GM12878 (cell line): ENCODE results near the gene S100A6. TPM values are rescaled to one million over a fixed set of nuclear protein-coding genes. Genes with fewer than 3 reads are reported as not detected.

Source experiments
- ATAC-seq: fragments of 200-7000 bp; cut with Tn5 transposase; 3 replicates; pipeline ENCODE4 v1.9.1; 2020; ENCODE audit warnings: mild to moderate bottlenecking, moderate library complexity
- BruUV-seq: library from RNA; stranded (reverse); fragments of 400-500 nt; replicated peaks from 2 replicates; lab custom pipeline; 2021; lab: Mats Ljungman, UMichigan
- CTCF ChIA-PET: fragments of 300-600 bp; sonication (Branson Sonifier 250); formaldehyde crosslinking; extraction: SDS; loops from one replicate; lab custom pipeline; 2021; ENCODE audit warnings: inconsistent platforms; lab: Yijun Ruan, JAX
- POLR2A ChIA-PET: fragments of 350-600 bp; formaldehyde crosslinking; extraction: SDS; loops from one replicate; lab custom pipeline; 2021; ENCODE audit warnings: inconsistent platforms; lab: Charles Lee
- RAD21 ChIA-PET: fragments of 300-600 bp; sonication (Branson Sonifier 250); formaldehyde crosslinking; loops from one replicate; lab custom pipeline; 2023; ENCODE audit warnings: antibody characterized with exemption; ENCODE audit not compliant: unreplicated experiment; lab: Charles Lee
- SMC1A ChIA-PET: fragments of 300-600 bp; sonication (Branson Sonifier 250); formaldehyde crosslinking; loops from one replicate; lab custom pipeline; 2023; ENCODE audit not compliant: unreplicated experiment, uncharacterized antibody; lab: Charles Lee
- DNase-seq: peaks from one replicate; pipeline ENCODE4 v3.0.0-alpha.2; 2011; ENCODE audit warnings: low read depth, low spot score
- FAIRE-seq: peaks from 3 replicates; lab custom pipeline; 2011; peaks lifted over from hg19 to GRCh38; lab: Jason Lieb, UNC
- H2AFZ ChIP-seq: 2 replicates; pipeline ENCODE4 v1.6.0; 2011; ENCODE audit warnings: low read depth, low read length, control low read depth; ENCODE audit not compliant: control insufficient read depth
- H3K27ac ChIP-seq: 2 replicates; pipeline ENCODE4 v1.5.1; 2011; ENCODE audit warnings: control low read depth; ENCODE audit not compliant: control insufficient read depth, insufficient read depth
- H3K27me3 ChIP-seq, 2 experiments: replicated peaks in 1 of 2; 2 replicates each; pipeline versions ENCODE4 v1.6.0 to v1.6.1; 2011; ENCODE audit warnings: low read length in 1 of 2; ENCODE audit not compliant: control insufficient read depth in 2 of 2, insufficient read depth in 2 of 2
- H3K36me3 ChIP-seq, 2 experiments: 2 replicates each; pipeline ENCODE4 v1.5.1; 2011; ENCODE audit warnings: low read length in 1 of 2; ENCODE audit not compliant: control insufficient read depth in 2 of 2, insufficient read depth in 2 of 2
- H3K4me1 ChIP-seq: 2 replicates; pipeline ENCODE4 v1.6.1; 2011; ENCODE audit warnings: mild to moderate bottlenecking, low read length, moderate library complexity, mixed read lengths; ENCODE audit not compliant: control insufficient read depth, insufficient read depth
- H3K4me2 ChIP-seq: 2 replicates; pipeline ENCODE4 v1.6.0; 2011; ENCODE audit warnings: control low read depth; ENCODE audit not compliant: control insufficient read depth, insufficient read depth
- H3K4me3 ChIP-seq: fragments of 200-600 bp; sonication (generic); 2 replicates; pipeline ENCODE4 v1.5.1; 2016
- H3K79me2 ChIP-seq: 2 replicates; pipeline ENCODE4 v1.6.0; 2011; ENCODE audit warnings: low read length; ENCODE audit not compliant: control insufficient read depth, insufficient read depth
- H3K9ac ChIP-seq: 2 replicates; pipeline ENCODE4 v1.8.0; 2011; ENCODE audit warnings: low read length, control low read depth, mixed read lengths; ENCODE audit not compliant: control insufficient read depth, insufficient read depth
- H3K9me3 ChIP-seq: replicated peaks from 3 replicates; pipeline ENCODE4 v1.5.1; 2011; ENCODE audit warnings: mild to moderate bottlenecking, low read length; ENCODE audit not compliant: control insufficient read depth, insufficient read depth
- H4K20me1 ChIP-seq: 2 replicates; pipeline ENCODE4 v1.6.0; 2011; ENCODE audit not compliant: control insufficient read depth, insufficient read depth
- CBX5 ChIP-seq: sonication (generic); IDR thresholded peaks from 2 replicates; pipeline ENCODE4 v1.6.1; 2016; ENCODE audit warnings: low read depth, moderate library complexity, mild to moderate bottlenecking, inconsistent platforms
- GATAD2B ChIP-seq: fragments of 450-650 bp; conservative IDR thresholded peaks from 2 replicates; pipeline ENCODE4 v1.6.1; 2017; ENCODE audit warnings: low read depth, mild to moderate bottlenecking, moderate library complexity
- IKZF2 ChIP-seq, 2 experiments: fragments of 450-650 bp; IDR thresholded peaks; 2 replicates each; pipeline ENCODE4 v1.6.1; 2017; ENCODE audit warnings: mild to moderate bottlenecking in 2 of 2, moderate library complexity in 2 of 2
- MXI1 ChIP-seq: fragments of 150-350 bp; IDR thresholded peaks from 2 replicates; pipeline ENCODE4 v1.6.1; 2011; ENCODE audit warnings: low read depth, mild to moderate bottlenecking, inconsistent platforms, low read length, improper control_type of control experiment
- PML ChIP-seq: IDR thresholded peaks from 2 replicates; pipeline ENCODE4 v1.6.1; 2012; ENCODE audit warnings: low read length, inconsistent platforms
- RAD51 ChIP-seq: fragments of 450-650 bp; IDR thresholded peaks from 2 replicates; pipeline ENCODE4 v1.6.1; 2016; ENCODE audit warnings: moderate library complexity, mild to moderate bottlenecking, inconsistent platforms
- RELA ChIP-seq: fragments of 450-650 bp; IDR thresholded peaks from 2 replicates; pipeline ENCODE4 v1.8.0; 2014; ENCODE audit warnings: borderline replicate concordance; ENCODE audit not compliant: partially characterized antibody
- RELB ChIP-seq: fragments of 450-650 bp; IDR thresholded peaks from 2 replicates; pipeline ENCODE4 v1.6.1; 2017; ENCODE audit warnings: low read depth, mild to moderate bottlenecking, moderate library complexity
- SKIL ChIP-seq: fragments of 450-650 bp; IDR thresholded peaks from 2 replicates; pipeline ENCODE4 v1.6.1; 2017; ENCODE audit warnings: mild to moderate bottlenecking, low read depth, inconsistent platforms; ENCODE audit not compliant: poor library complexity, severe bottlenecking
- STAT3 ChIP-seq: IDR thresholded peaks from 2 replicates; pipeline ENCODE4 v1.6.1; 2011; ENCODE audit warnings: low read depth, low read length, improper control_type of control experiment
- SUZ12 ChIP-seq: fragments of 200-600 bp; sonication (generic); IDR thresholded peaks from one replicate; pipeline ENCODE4 v1.6.1; 2018; ENCODE audit warnings: antibody characterized with exemption, mild to moderate bottlenecking; ENCODE audit not compliant: unreplicated experiment
- ZBTB11 ChIP-seq: fragments of 450-650 bp; formaldehyde crosslinking; IDR thresholded peaks from 2 replicates; pipeline ENCODE4 v1.5.0; 2022; ENCODE audit warnings: mild to moderate bottlenecking, missing genetic modification characterization
- ZNF24 ChIP-seq: fragments of 450-650 bp; IDR thresholded peaks from 2 replicates; pipeline ENCODE4 v1.6.1; 2017; ENCODE audit warnings: antibody characterized with exemption, mild to moderate bottlenecking
- ZNF622 ChIP-seq: fragments of 450-650 bp; IDR thresholded peaks from 2 replicates; pipeline ENCODE4 v1.6.1; 2017; ENCODE audit warnings: mild to moderate bottlenecking, inconsistent platforms
- WGBS: methylation state at CpG from one replicate; pipeline ENCODE4 v1.1.6; 2016; ENCODE audit warnings: low lambda C conversion rate; ENCODE audit not compliant: insufficient replicate concordance, insufficient coverage; ENCODE audit errors: missing lambda C conversion rate; 5-methylcytosine and 5-hydroxymethylcytosine counted together
- in situ Hi-C: fragments of 300-500 bp; cut with MboI; formaldehyde crosslinking; loops from 9 replicates; pipeline ENCODE4 v1.14.3; 2018; ENCODE audit warnings: mixed read lengths
- intact Hi-C: fragments of 100-400 bp; cut with micrococcal nuclease; formaldehyde crosslinking; loops from one replicate; pipeline ENCODE4 v1.14.2; 2022; ENCODE audit not compliant: unreplicated experiment
- polyA plus RNA-seq, 11 experiments: library from polyadenylated mRNA; depleted of rRNA in 4 of 11; unstranded in 6 of 11; stranded (reverse) in 5 of 11; fragments of >200 nt; fragmentation: Nextera tagmentation in 4 of 11; fragmentation: Illumina TruSeq in 1 of 11; extraction: Ambion mirVana in 4 of 11; extraction: Trizol in 1 of 11; gene quantifications; 1 replicate in 1 of 11; 2 replicates in 10 of 11; pipeline versions ENCODE4 v1.2.1 to v1.2.3, GENCODE V29; 2011 to 2016; ENCODE audit warnings: inconsistent platforms in 2 of 11, missing spikeins in 2 of 11, low read depth in 1 of 11
- total RNA-seq, 4 experiments: library from RNA; depleted of rRNA in 3 of 4; stranded (reverse); fragments of >200 nt in 3 of 4; fragmentation: Illumina TruSeq in 1 of 4; extraction: Trizol in 1 of 4; gene quantifications; 2 replicates each; pipeline versions ENCODE4 v1.2.1 to v1.2.3, GENCODE V29; 2013 to 2021

S100A6 gene
- total and polyA plus RNA-seq, 10 of the 15 experiments (the other 5 are each of a cell fraction or from before 2014, with no cell fraction given) = 7.2 to 121 (median 45.7) TPM

- H3K9ac ChIP-seq = no peak overlapping the region
- WGBS = 74% methylated on average over 5 of the region's 5 CpGs
- SMC1A ChIA-PET = no interaction called here
- ATAC-seq = no peak
- no peaks in the 10 kb centered on the region for H3K4me1 ChIP-seq
- H3K27me3 ChIP-seq = no peaks in the 10 kb centered on the region
- H3K4me3 ChIP-seq = no peak overlapping the region
- in situ Hi-C loops (loop anchor here (5.0 to 10.0 kb wide), 2 partner anchors 56 to 488 kb away; partner anchors contain the start of gene RPS27), intact Hi-C loops (no loop called here)
- FAIRE-seq = no peak
- RAD21 ChIA-PET = no interaction called here
- BruUV-seq = no TSS peak
- DNase-seq = no peak
- no peak for TF ChIP-seq SKIL
- no peak for TF ChIP-seq ZNF24
- no peak for TF ChIP-seq STAT3
- TF ChIP-seq ZBTB11 (CRISPR knock-in tag) = no peak
- no peak for TF ChIP-seq CBX5
- no peak for TF ChIP-seq SUZ12
- no peak for TF ChIP-seq ZNF622
- TF ChIP-seq RELB = no peak
- no peak for TF ChIP-seq MXI1
- no peak for TF ChIP-seq GATAD2B
- no peak for TF ChIP-seq RAD51
- TF ChIP-seq RELA = no peak
- no peak for TF ChIP-seq PML
- TF ChIP-seq IKZF2 (IDR thresholded peaks at IDR 0.05) = no peak
- no peaks in the 10 kb centered on the region for H3K9me3 ChIP-seq
- no peaks in the 10 kb centered on the region for H3K79me2 ChIP-seq
- CTCF ChIA-PET = interaction anchor here (0.5 to 7.3 kb wide), 5 partner anchors 8 to 154 kb away, joined by 3 to 191 read pairs (median 3); no protein-coding TSS in a partner anchor
- POLR2A ChIA-PET = no interaction called here
- H2AFZ ChIP-seq = no peak overlapping the region
- H3K4me2 ChIP-seq = no peak overlapping the region
- H3K36me3 ChIP-seq = no peaks in the 10 kb centered on the region
- no peaks in the 10 kb centered on the region for H4K20me1 ChIP-seq
- H3K27ac ChIP-seq = no peak overlapping the region
Measured at GRCh38 chr1:153506386-153506785, 29.4 kb downstream of the S100A6 start.
